TTC549 (cell line): ENCODE data around the gene COQ8A.
"Not testable (repeated sequence)": the region's sequence is repeated elsewhere in the genome, so short reads cannot be mapped to it uniquely, and the experiment has no call there.

Experiments used
- FAIRE-seq: peaks from 2 replicates; lab custom pipeline; 2012; peaks lifted over from hg19 to GRCh38; lab: Jason Lieb, UNC

Gene COQ8A

DNA sequence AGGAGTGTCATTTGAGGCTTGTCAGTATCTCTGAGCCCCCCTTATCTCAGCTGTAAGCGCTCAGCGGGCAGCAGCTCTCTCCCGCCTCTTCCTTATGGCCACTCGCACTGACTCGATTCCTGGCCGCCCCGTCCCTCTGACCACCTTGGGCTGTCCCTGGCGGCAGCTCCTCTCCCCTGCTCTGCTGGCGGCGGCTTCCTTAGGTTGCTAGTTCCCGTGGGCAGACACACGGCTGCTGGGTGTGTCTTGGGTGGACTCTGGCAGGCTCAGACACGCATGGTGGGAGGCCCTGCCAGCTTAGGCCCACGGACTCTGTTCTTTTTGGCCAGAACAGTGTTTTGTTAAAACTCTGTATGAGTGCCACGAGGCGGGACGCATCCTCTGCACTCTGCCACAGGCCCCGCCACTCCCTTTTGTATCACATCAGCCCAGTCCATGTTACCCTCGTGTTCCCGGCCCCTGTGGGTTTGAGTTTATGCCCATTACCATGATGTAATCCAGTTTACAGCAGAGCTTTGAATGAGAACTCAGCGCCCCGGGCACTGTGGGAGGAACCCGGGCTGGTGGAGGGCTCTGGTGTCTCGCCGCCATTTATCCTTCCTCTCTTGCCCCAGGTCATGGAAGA lies 45.9 kb downstream of the COQ8A start:
- FAIRE-seq = no peak

DNA sequence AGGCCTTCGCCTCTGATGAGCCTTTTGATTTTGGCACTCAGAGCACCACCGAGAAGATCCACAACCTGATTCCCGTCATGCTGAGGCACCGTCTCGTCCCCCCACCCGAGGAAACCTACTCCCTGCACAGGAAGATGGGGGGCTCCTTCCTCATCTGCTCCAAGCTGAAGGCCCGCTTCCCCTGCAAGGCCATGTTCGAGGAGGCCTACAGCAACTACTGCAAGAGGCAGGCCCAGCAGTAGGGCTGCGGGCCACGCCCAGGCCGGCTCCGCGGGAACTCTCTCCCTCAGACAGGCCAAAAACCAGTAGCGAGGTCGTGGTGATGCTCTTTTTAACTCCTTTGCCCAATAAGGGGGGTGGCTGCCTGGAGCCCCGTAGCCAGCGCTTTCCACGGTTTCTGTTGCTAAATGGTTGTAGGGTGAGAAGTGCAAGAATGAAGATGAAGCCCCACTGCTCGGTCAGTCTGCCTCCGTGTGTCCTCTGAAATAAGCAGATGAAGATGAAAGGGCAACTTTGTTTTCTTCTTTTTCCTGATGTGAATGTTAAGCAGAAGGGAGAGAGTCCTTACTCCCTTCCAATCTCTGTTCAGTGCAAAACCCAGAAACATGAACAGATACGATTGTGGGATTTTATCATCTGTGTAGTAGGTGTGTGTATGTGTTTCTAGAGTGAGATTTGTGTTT lies 46.5 kb downstream of the COQ8A start:
- no peak for FAIRE-seq

DNA sequence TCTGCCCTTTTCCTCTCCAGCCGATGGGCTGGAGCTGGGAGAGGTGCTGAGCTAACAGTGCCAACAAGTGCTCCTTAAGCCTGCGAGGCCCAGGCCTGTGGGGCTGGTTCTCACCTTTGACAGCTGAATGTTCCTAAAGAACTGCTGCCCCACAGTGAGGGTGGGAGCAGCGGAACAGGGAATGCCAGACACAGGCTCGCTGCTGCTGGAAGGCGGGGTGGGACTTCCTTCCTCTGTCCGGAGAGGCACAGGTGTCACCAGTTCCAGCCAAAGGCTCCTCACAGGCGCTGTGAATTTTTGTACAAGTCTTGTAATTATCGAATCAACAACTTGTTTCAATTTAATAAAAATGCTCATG lies 47.1 kb downstream of the COQ8A start:
- FAIRE-seq = no peak

DNA sequence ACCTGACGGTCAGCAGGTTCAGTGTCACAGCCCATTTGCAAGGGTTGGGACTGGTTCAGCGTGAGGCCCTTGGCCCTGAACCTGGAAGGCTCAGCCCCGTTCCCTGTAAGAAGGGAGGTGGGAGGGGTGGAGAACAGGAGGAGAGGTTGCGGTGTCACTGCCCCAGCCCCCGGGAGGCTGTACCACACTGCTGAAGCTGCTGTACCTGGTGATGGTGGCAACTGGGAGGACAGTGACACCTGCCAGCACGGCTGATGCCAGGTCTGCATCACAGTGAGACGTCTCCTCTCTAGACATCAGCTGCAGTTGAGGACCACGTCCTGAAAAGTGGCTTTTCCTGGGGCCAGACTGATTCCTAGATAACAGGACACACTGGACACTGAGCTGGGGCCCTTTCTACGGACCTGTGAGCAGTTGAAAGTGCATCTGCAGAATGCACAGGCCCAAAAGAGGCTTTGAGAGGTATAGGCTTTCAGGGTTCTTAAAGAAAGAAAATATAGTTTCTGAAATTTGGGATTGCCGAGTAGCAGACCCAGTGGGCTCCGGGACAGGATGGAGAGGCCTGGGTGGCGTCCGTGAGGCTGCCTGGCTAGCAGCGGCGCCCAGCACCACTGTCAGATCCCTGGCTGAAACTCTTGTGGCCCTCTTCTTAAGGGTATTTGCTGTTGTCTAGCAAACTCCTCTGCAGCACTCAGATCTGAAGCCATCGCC lies 47.7 kb downstream of the COQ8A start:
- FAIRE-seq = no peak

DNA sequence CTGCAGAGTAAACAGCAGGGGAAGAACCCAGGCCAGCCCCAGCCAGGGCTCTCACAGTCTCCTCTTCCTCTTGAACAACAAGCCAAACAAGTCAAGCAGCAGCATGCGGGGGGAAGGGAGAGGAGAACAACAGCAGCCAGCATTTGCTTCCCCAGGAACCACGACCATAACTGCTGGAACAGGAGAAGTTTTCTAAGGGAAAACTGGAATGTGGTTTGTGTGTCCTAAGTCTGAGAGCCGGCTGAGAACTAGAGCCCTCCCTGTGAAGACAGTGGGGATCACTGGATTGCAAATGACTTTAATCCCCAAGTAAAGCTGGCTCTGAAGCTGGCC lies 48.2 kb downstream of the COQ8A start:
- no peak for FAIRE-seq

DNA sequence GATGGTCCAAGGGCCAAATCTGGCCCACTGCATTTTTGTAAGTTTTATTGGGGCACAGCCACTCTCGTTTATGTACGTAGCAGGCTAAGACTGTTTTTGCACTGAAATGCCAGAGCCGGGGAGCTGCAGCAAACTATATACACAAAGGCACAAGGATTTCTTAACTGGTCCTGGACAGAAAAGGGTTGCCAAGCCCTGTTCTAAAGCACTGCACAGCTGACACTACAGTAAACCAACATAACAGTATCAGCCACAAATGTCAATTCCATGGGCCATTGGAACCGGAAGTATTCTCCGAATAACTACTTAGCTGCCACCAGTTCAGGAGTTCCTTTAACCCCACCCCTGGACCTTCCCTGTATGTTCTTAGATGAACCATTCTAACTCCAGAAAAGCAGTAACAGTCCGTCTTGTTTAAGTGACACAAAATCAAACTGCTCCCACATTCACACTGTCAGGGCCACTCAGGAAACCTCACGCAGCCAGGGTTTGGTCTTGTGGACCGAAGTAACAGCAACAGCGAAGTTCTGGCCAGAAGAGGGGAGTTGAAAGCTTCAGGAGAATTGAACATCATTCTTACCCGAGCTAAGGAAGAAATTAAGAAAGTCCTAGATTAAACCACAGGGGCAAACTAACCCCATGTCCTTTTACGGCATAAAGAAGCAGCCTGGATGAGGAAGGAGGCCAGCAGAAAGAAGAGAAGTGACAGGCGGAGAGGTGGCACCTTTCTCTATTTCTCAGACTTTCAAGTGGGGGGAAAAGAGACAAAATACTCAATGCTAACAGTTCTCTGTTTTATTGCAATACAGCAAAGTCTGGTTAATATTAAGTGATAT lies 49.2 kb downstream of the COQ8A start:
- FAIRE-seq = no peak

- no peak for FAIRE-seq
Observed at GRCh38 chr1:226990133-226990716, 50.1 kb downstream of the COQ8A start.

DNA sequence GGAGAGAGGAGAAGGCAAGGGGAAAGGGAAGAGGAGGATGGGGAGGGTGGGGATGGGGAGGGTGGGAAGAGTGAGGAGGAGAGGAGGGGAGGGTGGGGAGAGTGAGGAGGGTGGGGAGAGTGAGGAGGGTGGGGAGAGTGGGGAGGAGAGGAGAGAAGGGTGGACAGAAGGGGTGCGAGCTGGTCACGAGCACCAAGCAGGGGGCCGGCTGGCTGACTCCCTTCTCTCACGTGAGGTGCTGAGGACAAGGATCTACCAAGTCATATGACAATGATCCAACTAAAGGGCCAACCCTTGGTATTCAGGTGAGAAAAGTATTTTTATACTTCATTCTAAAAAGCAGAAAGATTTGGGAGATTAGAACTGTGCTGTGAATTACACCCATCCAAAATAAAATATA lies 51.8 kb downstream of the COQ8A start:
- FAIRE-seq = no peak

GRCh38 chr1:226993814-226994585 lies 53.9 kb downstream of the COQ8A start:
- no peak for FAIRE-seq

DNA sequence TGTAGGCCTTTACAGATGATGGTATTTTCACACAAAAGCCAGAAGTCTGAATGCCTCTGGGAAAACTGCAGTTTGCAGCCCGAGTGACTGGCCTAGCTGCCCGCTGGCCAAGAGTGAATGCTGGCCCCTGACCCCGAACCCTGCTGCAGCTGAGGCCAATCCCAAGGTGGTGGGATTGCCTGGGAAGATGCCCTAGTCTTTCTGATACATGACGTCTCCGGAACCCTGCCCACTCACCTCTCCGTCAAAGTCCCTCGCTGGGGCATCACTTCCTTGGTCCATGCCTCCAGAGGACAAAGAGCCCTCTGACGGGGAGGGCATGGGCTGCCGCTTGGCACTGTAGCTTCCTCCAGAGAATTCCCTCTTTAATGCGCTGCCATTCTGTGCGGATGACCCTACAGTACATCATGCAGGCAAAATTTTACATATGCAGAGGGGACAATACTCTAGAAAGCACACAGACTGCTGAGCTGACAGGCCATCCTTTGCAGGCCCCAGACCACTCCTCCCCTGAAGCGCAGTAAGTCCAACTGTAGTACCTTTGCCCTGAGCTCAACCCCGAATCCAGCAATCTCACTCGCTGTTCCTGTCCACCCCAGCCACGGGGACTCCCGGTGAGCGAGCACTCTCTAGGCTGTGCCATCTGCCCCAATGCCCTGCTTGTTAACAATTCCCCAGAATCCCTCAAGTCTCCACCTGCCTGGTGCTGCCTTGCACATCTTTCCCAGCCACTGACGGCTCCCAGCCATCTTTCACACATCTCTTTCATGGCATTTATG lies 54.7 kb downstream of the COQ8A start:
- FAIRE-seq = no peak

DNA sequence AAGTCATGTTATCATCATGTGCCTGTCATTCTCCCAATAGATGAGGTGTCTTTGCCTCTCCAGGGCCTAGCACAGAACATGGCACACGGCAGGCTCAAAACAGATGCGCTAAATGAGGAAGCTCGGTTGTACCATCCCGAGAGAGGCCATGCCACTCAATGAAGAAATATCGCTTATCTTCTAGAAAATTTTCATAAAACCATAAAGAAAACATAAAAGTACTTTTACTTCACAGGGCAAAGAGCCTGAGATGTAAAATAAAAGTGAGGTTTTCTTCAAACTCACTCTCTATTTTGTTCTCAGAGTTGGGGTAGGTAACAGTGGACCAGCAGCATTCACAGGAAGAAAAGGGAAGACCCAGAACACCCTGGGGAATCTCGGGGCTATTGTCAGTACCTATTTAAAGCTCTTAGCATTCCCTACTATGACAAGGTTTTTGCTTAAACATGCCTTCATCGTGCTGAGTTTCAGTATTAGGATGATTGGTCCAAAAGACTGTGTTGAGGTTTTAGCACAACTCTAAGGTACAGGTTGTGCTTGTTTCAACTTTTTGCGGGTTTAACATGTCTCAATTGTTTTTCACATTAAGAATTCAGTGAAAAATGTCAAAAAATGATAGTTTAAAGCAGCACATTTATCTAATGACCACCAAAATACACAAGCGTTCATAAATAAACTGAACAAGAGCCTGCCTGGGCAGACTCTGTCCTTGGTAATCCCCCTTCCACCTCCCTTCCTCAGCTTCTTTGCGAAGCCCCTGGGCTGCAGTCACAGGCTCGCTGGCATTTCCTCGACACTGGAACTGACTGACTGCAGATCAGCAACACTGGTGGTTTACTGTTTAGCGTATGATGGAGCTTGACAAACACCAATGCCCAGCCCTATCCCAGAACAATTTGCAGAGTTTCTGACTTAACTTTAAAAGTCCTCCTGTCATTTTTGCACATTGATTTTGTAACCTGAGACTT lies 55.6 kb downstream of the COQ8A start:
- no peak for FAIRE-seq

- not testable (repeated sequence) for FAIRE-seq
Observed at GRCh38 chr1:226999579-226999978, 59.5 kb downstream of the COQ8A start.

- FAIRE-seq = no peak
Observed at GRCh38 chr1:227002531-227003049, 62.5 kb downstream of the COQ8A start.

GRCh38 chr1:227003165-227003564 lies 63.1 kb downstream of the COQ8A start:
- FAIRE-seq = no peak

DNA sequence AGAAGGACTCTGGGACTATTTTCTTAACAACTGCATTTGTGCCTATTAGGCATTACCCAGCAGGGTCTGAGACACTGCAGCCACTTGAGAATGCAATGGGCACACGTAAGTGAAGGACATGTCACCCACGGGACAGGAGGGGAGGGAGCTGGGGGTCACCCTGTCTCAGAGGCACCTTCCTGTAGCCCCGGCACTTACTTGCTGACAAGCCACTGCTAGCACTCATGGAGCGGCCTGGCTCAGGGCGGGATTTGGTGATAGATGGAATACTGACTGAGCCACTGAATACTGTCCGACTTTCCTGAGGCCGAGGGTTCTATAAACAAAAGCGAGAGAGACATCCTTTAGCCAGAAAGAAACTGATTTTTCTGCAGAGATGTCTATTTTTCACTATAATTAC lies 64.7 kb downstream of the COQ8A start:
- FAIRE-seq = no peak

DNA sequence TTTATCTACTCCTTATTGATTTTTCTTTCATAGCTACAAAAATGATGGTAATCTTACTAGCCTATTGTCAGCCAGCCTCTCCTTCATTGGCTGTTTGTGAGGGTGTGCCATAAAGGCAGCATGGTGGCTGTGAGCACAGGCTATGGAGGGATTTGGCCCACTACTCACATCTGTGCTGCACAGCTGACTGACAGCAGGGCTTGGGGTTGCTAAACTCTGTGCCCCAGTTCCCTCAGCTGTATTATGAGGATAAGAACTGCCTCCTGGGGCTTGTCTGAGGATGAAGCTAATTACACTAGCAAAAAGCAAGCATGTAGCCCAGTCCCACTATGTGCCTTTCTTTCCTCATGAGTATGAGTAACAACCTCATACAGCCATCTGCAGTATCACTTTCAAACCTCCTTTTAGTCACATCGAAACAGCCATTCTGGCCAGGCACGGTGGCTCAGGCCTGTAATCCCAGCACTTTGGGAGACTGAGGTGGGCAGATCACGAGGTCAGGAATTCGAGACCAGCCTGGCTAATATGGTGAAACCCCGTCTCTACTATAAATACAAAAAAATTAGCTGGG lies 66.2 kb downstream of the COQ8A start:
- no peak for FAIRE-seq

DNA sequence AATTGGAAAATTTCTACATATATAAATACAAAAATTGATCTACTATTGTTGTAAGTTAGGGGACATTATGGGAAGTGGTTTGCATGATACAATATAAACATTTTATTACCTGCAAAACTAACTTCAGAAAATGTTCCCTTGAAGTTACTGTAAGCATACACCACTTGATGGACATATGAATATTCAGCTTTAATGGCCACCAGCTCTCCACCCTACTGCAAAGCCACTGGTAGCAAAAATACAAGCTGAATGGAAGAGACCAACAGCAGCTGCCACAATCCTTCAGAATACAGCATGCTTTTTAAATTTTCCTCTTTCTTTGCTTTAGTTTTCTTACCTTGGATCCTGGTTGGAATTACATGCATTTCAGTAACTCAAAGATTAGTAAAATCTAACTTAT lies 69.8 kb downstream of the COQ8A start:
- no peak for FAIRE-seq

DNA sequence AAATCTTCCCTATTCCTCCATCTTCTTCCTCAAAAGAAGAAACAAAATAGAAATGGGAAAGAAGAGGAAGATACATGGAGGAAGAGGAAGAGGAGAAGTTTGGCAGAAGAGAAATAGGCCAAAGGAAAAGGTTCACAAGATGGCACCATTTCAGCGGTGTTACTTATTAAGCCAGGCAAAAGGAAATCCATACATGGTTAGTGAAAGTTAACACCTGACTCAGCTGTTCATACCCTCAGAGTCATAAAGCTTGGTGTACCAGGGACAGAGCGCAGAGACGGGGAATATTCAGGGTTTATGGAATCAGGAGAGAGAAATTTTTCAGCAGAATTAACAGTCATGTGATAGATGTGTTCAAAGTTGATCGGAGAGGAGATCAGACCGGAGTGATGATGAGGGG lies 70.6 kb downstream of the COQ8A start:
- FAIRE-seq = no peak

DNA sequence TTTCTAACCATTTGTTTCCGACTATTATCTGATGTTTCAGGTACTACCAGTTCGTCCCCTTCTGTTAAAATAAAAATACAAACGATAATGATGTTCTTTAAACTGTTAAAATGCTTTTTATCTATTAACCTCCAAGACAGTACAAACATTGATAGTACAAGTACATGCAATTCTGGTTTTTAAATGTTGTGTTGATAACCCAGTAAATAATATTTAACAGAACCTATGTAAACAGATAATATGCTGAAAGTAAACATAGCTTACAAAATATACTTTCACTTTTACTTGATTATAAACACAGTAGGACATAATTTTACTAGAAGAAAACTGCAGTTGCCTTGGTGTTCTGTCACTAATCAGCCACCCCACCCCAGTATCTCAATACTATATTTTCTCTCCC lies 76.9 kb downstream of the COQ8A start:
- no peak for FAIRE-seq
